IMR-90 (cell line): Measurements from ENCODE around the gene LGALS16. TPM values are rescaled to one million over a fixed set of nuclear protein-coding genes. Genes with fewer than 3 reads are reported as not detected.

ENCODE experiments used
- ATAC-seq: fragments of 200-7000 bp; cut with Tn5 transposase; 2 replicates; pipeline ENCODE4 v1.9.1; 2020; ENCODE audit warnings: low read depth, mild to moderate bottlenecking, moderate library complexity
- BruUV-seq: library from RNA; stranded (reverse); fragments of 400-500 nt; replicated peaks from 2 replicates; lab custom pipeline; 2021; lab: Mats Ljungman, UMichigan
- CTCF ChIA-PET: fragments of 300-600 bp; formaldehyde crosslinking; extraction: SDS; loops from one replicate; lab custom pipeline; 2021; ENCODE audit warnings: antibody characterized with exemption; lab: Yijun Ruan, JAX
- POLR2A ChIA-PET: fragments of 300-600 bp; sonication (Branson Sonifier 250); formaldehyde crosslinking; loops from one replicate; lab custom pipeline; 2022; ENCODE audit warnings: antibody characterized with exemption; ENCODE audit not compliant: unreplicated experiment; lab: Charles Lee
- DNase-seq: peaks from one replicate; pipeline ENCODE4 v3.0.0; 2013
- H2AFZ ChIP-seq: replicated peaks from 2 replicates; pipeline ENCODE3; 2013; ENCODE audit warnings: low read length, mild to moderate bottlenecking; ENCODE audit not compliant: poor library complexity
- H2AK5ac ChIP-seq: 2 replicates; pipeline ENCODE4 v1.6.1; 2013; ENCODE audit warnings: low read depth, low read length, inconsistent platforms
- H2AK9ac ChIP-seq: replicated peaks from 2 replicates; pipeline ENCODE3; 2013; ENCODE audit warnings: mild to moderate bottlenecking, low read depth, low read length, moderate library complexity; ENCODE audit not compliant: poor library complexity
- H2BK120ac ChIP-seq: 2 replicates; pipeline ENCODE4 v1.6.1; 2013; ENCODE audit warnings: low read depth, low read length, inconsistent platforms
- H2BK15ac ChIP-seq: 3 replicates; pipeline ENCODE4 v1.6.1; 2013; ENCODE audit warnings: low read depth, low read length, inconsistent platforms
- H2BK20ac ChIP-seq: 2 replicates; pipeline ENCODE4 v1.6.1; 2013; ENCODE audit warnings: low read depth, mild to moderate bottlenecking, inconsistent platforms, low read length, moderate library complexity
- H2BK5ac ChIP-seq: 2 replicates; pipeline ENCODE4 v1.6.1; 2013; ENCODE audit warnings: mild to moderate bottlenecking, low read depth, low read length, inconsistent platforms; ENCODE audit not compliant: poor library complexity, severe bottlenecking
- H3K14ac ChIP-seq: replicated peaks from 2 replicates; pipeline ENCODE4 v1.6.1; 2013; ENCODE audit warnings: low read depth, low read length, inconsistent platforms
- H3K18ac ChIP-seq: 2 replicates; pipeline ENCODE4 v1.6.1; 2013; ENCODE audit warnings: low read depth, low read length, control low read depth
- H3K23ac ChIP-seq: 2 replicates; pipeline ENCODE4 v1.6.1; 2013; ENCODE audit warnings: low read depth, low read length, inconsistent platforms
- H3K27ac ChIP-seq: 2 replicates; pipeline ENCODE4 v1.5.1; 2013; ENCODE audit warnings: mild to moderate bottlenecking, control low read depth, low read length; ENCODE audit not compliant: insufficient read depth
- H3K27me3 ChIP-seq: 2 replicates; pipeline ENCODE4 v1.6.1; 2013; ENCODE audit warnings: low read length; ENCODE audit not compliant: control insufficient read depth, insufficient read depth
- H3K36me3 ChIP-seq: 2 replicates; pipeline ENCODE4 v1.6.1; 2013; ENCODE audit warnings: low read length, mixed read lengths; ENCODE audit not compliant: control insufficient read depth, insufficient read depth
- H3K4ac ChIP-seq: 2 replicates; pipeline ENCODE4 v1.6.1; 2013; ENCODE audit warnings: low read depth, low read length, inconsistent platforms
- H3K4me1 ChIP-seq: 2 replicates; pipeline ENCODE4 v1.6.1; 2013; ENCODE audit warnings: low read length, mixed read lengths; ENCODE audit not compliant: control insufficient read depth, insufficient read depth
- H3K4me2 ChIP-seq: 2 replicates; pipeline ENCODE4 v1.6.1; 2013; ENCODE audit warnings: low read depth, mild to moderate bottlenecking, control low read depth, low read length, moderate library complexity
- H3K4me3 ChIP-seq: 2 replicates; pipeline ENCODE4 v1.5.1; 2013; ENCODE audit warnings: low read depth, mild to moderate bottlenecking, control low read depth, low read length, moderate library complexity; ENCODE audit not compliant: insufficient read depth
- H3K56ac ChIP-seq: 2 replicates; pipeline ENCODE4 v1.6.1; 2013; ENCODE audit warnings: low read length, inconsistent platforms; ENCODE audit not compliant: insufficient read depth; ENCODE audit errors: extremely low read depth
- H3K79me1 ChIP-seq, 2 experiments: 2 replicates each; pipeline ENCODE4 v1.6.1; 2013; ENCODE audit warnings: low read length in 2 of 2, inconsistent platforms in 1 of 2, low read depth in 1 of 2
- H3K9ac ChIP-seq: 2 replicates; pipeline ENCODE4 v1.6.1; 2013; ENCODE audit warnings: low read depth, low read length, control low read depth
- H3K9me1 ChIP-seq: 2 replicates; pipeline ENCODE4 v1.6.1; 2013; ENCODE audit warnings: low read length, inconsistent platforms; ENCODE audit not compliant: insufficient read depth
- H3K9me3 ChIP-seq: 2 replicates; pipeline ENCODE4 v1.6.1; 2013; ENCODE audit warnings: low read length; ENCODE audit not compliant: control insufficient read depth, insufficient read depth
- H4K20me1 ChIP-seq: 2 replicates; pipeline ENCODE4 v1.6.1; 2013; ENCODE audit warnings: low read length, inconsistent platforms; ENCODE audit not compliant: insufficient read depth
- H4K5ac ChIP-seq: 2 replicates; pipeline ENCODE4 v1.6.1; 2013; ENCODE audit warnings: mild to moderate bottlenecking, low read depth, low read length, control low read depth
- H4K8ac ChIP-seq, 2 experiments: 2 replicates each; pipeline ENCODE4 v1.6.1; 2013; ENCODE audit warnings: low read depth in 2 of 2, low read length in 2 of 2, control low read depth in 1 of 2, inconsistent platforms in 1 of 2
- H4K91ac ChIP-seq: 2 replicates; pipeline ENCODE4 v1.6.1; 2013; ENCODE audit warnings: low read depth, low read length, inconsistent platforms; ENCODE audit not compliant: insufficient read depth
- FOS ChIP-seq: fragments of 150-350 bp; IDR thresholded peaks from 2 replicates; pipeline ENCODE4 v1.6.1; 2016; ENCODE audit warnings: low read depth, low read length
- RAD21 ChIP-seq: IDR thresholded peaks from 2 replicates; pipeline ENCODE4 v1.6.1; 2012; ENCODE audit warnings: low read length, improper control_type of control experiment
- SMC3 ChIP-seq: fragments of 150-350 bp; IDR thresholded peaks from 2 replicates; pipeline ENCODE4 v1.6.1; 2016; ENCODE audit warnings: low read depth, mild to moderate bottlenecking, antibody characterized with exemption, low read length, moderate library complexity
- WGBS, 2 experiments: methylation state at CpG; one replicate each; pipeline versions ENCODE4 v1.1.5 to v1.1.7; 2013; ENCODE audit warnings: missing lambda C conversion rate in 2 of 2; ENCODE audit not compliant: insufficient read length in 1 of 2; ENCODE audit errors: extremely low coverage in 2 of 2; 5-methylcytosine and 5-hydroxymethylcytosine counted together
- dilution Hi-C: fragments of 300-500 bp; cut with HindIII; formaldehyde crosslinking; loops from one replicate; pipeline ENCODE4 v1.14.3; 2018; ENCODE audit warnings: low sequenced_read_pairs; ENCODE audit not compliant: unreplicated experiment
- in situ Hi-C: fragments of 300-500 bp; cut with MboI; formaldehyde crosslinking; loops from 3 replicates; pipeline ENCODE4 v1.14.3; 2019; ENCODE audit warnings: low sequenced_read_pairs, inconsistent platforms, mixed read lengths
- intact Hi-C: fragments of 100-400 bp; cut with micrococcal nuclease; formaldehyde crosslinking; loops from 2 replicates; pipeline ENCODE4 v1.10.0; 2022
- polyA plus RNA-seq, 3 experiments: library from polyadenylated mRNA; depleted of rRNA; stranded (reverse); fragments of >200 nt; gene quantifications; 2 replicates each; pipeline ENCODE4 v1.2.3, GENCODE V29; 2012; ENCODE audit warnings: low replicate concordance in 1 of 3
- total RNA-seq: library from RNA; depleted of rRNA; stranded (reverse); fragments of >200 nt; gene quantifications from 2 replicates; pipeline ENCODE4 v1.2.3, GENCODE V29; 2012
- TF ChIP-seq, protein P1 (sequence below): fragments of 150-350 bp; IDR thresholded peaks from 2 replicates; pipeline ENCODE4 v1.6.1; 2016; ENCODE audit warnings: low read depth, mild to moderate bottlenecking, low read length, moderate library complexity, borderline replicate concordance

Gene LGALS16
- total and polyA plus RNA-seq, 2 of the 4 experiments (the other 2 are of a cell fraction): not detected

DNA sequence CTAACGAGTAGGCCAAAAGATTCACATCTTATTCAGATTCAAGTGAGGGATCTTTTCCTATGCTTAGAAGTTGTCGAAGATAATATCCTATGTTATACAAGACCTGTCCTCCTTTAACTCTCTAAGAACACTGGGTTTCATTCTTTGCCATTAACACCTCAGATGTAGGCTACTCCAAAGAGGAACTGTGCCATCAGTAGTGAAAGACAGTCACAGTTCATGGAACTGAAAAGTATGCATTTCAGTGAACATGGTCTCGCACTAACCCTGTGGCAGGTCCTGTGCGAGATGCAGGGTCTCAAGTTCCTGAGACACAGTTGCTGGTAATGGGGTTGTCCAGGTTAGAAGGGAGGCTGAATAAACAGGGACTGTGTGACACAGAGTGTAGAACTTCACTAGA is 4.1 kb downstream of the LGALS16 start:
- H2BK120ac ChIP-seq: no peak overlapping the region
- H3K36me3 ChIP-seq: no peaks in the 10 kb centered on the region
- ChIA-PET CTCF (no interaction called here), POLR2A (no interaction called here)
- no peaks in the 10 kb centered on the region for H3K9me1 ChIP-seq
- no peak overlapping the region for H3K4me2 ChIP-seq
- no peak overlapping the region for H3K4ac ChIP-seq
- no peaks in the 10 kb centered on the region; the same call in 1 of the 2 replicates for H3K27me3 ChIP-seq
- no peak overlapping the region for H3K27ac ChIP-seq
- no peak overlapping the region for H2AFZ ChIP-seq
- no peak overlapping the region for H3K56ac ChIP-seq
- H2AK5ac ChIP-seq: no peak overlapping the region
- H3K14ac ChIP-seq: no peak overlapping the region
- no peak overlapping the region for H3K18ac ChIP-seq
- TF ChIP-seq SMC3 (no peak), RAD21 (no peak), FOS (no peak)
- TF ChIP-seq, protein P1, sequence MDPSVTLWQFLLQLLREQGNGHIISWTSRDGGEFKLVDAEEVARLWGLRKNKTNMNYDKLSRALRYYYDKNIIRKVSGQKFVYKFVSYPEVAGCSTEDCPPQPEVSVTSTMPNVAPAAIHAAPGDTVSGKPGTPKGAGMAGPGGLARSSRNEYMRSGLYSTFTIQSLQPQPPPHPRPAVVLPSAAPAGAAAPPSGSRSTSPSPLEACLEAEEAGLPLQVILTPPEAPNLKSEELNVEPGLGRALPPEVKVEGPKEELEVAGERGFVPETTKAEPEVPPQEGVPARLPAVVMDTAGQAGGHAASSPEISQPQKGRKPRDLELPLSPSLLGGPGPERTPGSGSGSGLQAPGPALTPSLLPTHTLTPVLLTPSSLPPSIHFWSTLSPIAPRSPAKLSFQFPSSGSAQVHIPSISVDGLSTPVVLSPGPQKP: no peak
- H3K79me1 ChIP-seq: no peaks in the 10 kb centered on the region
- no TSS peak for BruUV-seq
- H2BK15ac ChIP-seq: no peak overlapping the region
- H2BK20ac ChIP-seq: no peak overlapping the region
- H3K9ac ChIP-seq: no peak overlapping the region
- intact Hi-C loops: no loop called here
- no peak for DNase-seq
- H2AK9ac ChIP-seq: no peak overlapping the region
- in situ Hi-C loops: no loop called here
- H3K4me1 ChIP-seq: no peaks in the 10 kb centered on the region
- no peaks in the 10 kb centered on the region for H4K20me1 ChIP-seq
- 70% methylated on average over 2 of the region's 4 CpGs; no CpG with 5 or more reads in 1 of the 2 experiments for WGBS, 2 experiments
- H4K91ac ChIP-seq: no peak overlapping the region
- H4K8ac ChIP-seq: no peak overlapping the region
- dilution Hi-C loops: no loop called here
- no peak for ATAC-seq
- H2BK5ac ChIP-seq: no peak overlapping the region
- H3K9me3 ChIP-seq: no peaks in the 10 kb centered on the region
- no peak overlapping the region for H4K5ac ChIP-seq
- H3K23ac ChIP-seq: no peak overlapping the region
- H3K4me3 ChIP-seq: no peak overlapping the region
